Esophagus squamous epithelium (tissue), 4 donors: ENCODE data around the gene FANCE.

ENCODE experiments used
- POLR2A ChIP-seq, 4 donors: fragments of 450-650 bp; IDR thresholded peaks; one replicate each; pipeline ENCODE4 v1.6.1; 2017; ENCODE audit warnings: antibody characterized with exemption in 4 of 4, mild to moderate bottlenecking in 4 of 4, moderate library complexity in 3 of 4
- TF ChIP-seq, protein P1 (sequence below), 6 experiments: fragments of 450-650 bp in 4 of 6; fragments of 200-600 bp in 2 of 6; sonication (generic) in 2 of 6; IDR thresholded peaks; one replicate each; pipeline ENCODE4 v1.5.1; 2016 to 2019; ENCODE audit warnings: antibody characterized with exemption in 6 of 6, mild to moderate bottlenecking in 4 of 6, moderate library complexity in 4 of 6

DNA sequence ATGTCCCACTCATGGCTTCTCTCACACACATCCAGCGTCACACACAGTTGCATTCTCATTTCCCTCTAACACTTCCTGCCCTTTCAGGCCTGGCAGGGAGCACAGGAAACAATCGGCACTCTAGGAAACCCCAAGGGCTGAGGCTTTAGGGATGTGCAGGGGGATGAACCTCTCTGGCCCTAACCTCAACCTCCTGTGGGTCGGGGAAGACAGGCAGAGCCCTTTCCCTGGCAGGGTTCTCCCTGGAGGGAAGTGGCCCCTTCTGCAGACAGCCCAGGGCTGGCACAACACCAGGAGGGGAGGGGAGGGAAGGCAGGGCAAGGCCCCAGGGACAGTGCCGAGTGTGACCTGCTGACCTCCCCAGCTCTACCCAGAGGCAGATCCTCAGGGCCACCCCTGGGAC is 42.0 kb downstream of the FANCE start:
- TF ChIP-seq, protein P1, sequence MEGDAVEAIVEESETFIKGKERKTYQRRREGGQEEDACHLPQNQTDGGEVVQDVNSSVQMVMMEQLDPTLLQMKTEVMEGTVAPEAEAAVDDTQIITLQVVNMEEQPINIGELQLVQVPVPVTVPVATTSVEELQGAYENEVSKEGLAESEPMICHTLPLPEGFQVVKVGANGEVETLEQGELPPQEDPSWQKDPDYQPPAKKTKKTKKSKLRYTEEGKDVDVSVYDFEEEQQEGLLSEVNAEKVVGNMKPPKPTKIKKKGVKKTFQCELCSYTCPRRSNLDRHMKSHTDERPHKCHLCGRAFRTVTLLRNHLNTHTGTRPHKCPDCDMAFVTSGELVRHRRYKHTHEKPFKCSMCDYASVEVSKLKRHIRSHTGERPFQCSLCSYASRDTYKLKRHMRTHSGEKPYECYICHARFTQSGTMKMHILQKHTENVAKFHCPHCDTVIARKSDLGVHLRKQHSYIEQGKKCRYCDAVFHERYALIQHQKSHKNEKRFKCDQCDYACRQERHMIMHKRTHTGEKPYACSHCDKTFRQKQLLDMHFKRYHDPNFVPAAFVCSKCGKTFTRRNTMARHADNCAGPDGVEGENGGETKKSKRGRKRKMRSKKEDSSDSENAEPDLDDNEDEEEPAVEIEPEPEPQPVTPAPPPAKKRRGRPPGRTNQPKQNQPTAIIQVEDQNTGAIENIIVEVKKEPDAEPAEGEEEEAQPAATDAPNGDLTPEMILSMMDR (IDR thresholded peaks at IDR 0.05), result no peak
- TF ChIP-seq POLR2A (IDR thresholded peaks at IDR 0.05), result no peak
